ENCODE data around the gene CACNG4. TPM values are rescaled to one million over a fixed set of nuclear protein-coding genes. Genes with fewer than 3 reads are reported as not detected.

CACNG4 gene
- total RNA-seq, 1 donor from 2014 or later, result 0.05 TPM

DNA sequence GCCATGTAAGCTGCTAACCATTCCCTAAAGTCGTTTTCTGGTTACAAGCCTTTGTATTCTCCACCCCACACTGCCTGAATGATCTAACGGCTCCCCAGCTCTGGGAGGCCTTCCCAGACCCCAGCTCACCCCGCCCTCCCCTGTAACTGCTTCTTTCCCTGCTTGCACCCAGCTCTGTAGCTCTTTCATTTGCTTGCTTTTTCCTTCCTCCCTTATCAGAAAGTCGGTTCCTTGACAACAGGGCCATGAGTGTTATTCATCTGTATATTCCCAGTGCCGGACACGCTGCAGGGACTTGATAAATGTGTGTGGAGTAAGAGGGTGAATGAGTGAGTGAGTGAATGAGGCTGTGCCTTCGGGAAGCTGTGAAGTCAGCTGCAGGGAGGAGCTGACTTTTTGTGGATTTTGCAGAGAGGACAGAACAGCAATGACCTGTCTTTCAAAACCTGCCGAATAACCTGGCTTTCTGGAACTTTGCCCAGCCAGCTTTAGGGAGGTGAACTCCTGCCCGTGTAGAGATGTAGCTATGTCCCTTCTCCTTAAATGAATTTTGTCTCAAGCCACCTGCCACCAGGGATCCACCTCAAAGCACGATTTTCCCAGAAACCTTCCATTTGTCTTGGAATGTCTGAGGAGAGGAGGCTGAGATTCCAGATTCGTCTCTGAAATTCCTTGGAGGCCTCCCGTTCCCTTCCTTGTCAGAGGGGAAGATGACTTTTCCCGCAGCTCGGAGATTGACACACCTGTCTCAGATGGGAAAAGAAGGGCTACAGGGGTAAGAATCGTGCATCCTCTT, 20.0 kb upstream of the CACNG4 start:
- DNase-seq (ENCODE audit: low read depth), result no peak

DNA sequence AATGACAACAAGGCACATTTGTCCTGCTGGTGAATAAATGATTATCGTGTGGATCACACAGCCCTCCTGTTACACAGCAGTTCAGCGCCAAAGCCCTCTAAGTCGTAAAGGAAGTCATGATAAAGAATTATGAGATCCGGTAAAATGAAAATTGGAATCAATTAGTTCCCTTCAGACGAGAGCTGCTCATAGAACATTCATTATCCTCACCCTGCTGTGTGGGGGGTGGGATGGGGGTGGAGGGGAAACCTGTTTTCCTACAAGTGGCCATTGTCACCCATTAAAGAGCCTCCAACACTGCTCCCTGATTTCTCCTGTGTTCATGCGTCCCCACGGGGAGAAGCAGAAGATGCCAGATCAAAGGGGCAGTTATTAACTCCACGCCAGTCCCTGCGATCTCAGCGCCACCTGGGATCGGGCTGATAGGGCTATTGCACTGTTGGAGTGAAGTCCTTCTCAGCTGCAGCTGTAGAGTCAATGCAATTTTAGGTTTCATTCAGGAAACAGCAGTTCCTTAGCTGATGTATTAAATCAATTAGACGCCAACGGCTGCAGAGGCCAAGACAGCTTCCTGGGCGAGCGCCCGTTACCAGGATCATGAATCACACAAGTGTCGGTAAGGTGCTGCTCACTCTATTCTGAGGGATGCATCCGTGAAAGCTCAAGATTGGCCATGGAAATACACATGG, 19.2 kb upstream of the CACNG4 start:
- DNase-seq (ENCODE audit: low read depth), result peak; percentile 63

DNA sequence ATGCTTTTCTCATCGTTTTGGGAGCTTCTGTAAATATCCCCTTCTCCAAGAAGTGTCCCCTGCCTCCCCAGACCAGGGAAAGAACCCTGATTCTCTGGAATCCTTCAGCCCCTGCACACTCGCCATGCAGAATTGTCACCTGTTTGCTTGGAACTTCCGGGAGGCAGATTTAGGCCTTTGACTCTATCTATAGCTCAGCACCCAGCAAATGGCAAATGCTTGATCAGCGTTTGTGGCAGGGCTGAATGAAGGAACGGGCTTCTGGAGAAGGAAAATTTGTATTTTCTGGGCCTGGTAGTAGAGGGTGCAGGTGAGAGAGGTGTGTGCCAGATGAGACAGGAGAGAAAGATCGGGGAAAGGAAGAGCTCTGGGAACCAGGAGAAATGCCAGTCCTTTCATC, 18.3 kb upstream of the CACNG4 start:
- peak; percentile 62 for DNase-seq (ENCODE audit: low read depth)

GRCh38 chr17:66947311-66947710, 17.2 kb upstream of the CACNG4 start:
- DNase-seq (ENCODE audit: low read depth), result peak; percentile 79

DNA sequence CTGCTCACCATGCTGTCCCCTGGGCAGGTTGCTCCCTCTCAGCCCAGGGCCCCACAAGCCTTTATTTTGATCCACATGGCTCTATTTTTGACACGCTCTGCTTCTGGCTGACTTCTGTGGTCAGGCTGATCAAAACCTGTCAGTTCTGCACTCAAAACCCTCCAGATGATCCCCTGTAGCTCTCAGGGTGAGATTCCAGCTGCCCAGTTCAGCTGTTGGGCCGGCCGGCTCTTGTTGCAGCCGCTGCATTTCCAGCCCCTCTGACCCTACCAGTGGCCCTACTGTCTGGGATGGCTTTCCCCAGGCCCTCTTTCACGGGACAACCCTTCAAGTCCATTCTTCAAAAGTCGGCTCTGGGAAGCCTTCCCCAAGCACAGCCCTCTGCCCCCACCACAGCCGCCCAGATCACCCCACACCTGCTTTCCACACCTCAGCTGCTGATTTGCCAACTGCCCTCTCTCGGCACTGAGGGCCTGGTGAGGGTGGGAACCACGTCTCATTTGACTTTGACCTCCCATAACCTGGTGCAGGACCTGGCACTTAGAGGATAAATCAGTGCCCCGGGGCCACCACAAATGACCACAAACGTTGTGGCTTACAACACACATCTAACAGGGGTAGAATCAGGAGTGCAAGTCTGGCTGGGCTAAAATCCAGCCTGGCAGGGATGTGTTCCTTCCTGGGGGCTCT, 16.3 kb upstream of the CACNG4 start:
- peak; percentile 69 for DNase-seq (ENCODE audit: low read depth)

DNA sequence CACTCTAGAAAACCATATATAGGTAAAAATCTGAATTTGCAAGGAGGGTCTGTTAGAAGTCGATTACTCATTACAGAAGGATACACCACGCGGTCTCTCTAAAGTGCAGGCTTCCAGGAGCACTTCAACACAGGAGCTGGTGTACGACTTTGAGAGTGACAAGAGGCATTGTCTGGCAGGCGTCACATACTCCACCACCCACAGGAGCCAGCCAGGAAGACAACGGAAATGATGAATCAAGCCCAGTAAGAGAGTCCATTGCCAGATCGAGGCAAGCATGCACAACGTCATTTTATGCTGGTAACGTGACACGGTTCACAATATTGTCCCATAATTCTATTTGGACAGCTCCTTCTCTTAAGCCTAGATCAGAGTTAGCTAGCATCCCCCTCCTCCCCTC, 15.0 kb upstream of the CACNG4 start:
- peak; percentile 58 for DNase-seq (ENCODE audit: low read depth)

GRCh38 chr17:66950325-66950724, 14.2 kb upstream of the CACNG4 start:
- no peak for DNase-seq (ENCODE audit: low read depth)

DNA sequence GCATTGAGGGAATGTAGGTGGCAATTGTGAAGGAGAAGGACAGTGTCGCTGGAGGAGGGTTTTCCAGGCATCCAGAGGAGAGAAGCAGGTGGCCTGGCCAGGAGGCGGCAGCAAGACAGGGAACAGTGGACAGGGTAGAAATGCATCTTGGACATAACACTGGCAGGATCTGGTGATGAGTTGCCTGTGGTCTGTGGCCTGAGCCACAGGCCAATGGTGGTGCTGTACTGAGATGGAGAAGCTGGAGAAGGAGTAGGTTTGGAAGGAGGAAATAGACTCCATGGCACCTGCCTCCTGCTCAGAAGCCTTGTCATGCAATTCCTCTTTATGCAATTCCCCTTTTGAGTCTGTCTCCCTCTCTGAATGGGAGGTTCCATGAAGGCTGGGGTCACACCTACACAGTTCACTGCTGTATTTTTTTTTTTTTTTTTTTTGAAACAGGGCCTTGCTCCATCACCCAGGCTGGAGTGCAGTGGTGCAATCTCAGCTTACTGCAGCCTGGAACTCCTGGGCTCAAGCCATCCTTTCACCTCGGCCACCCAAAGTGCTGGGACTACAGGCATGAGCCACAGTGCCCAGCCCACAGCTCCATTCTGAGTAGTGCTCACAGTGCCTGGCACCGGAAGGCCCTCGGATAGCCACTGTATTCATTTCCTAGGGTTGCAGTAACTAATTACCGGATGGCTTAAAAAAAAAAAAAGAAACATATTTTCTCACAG, 13.5 kb upstream of the CACNG4 start:
- peak; percentile 87 for DNase-seq (ENCODE audit: low read depth)

- DNase-seq (ENCODE audit: low read depth), result no peak
These were observed 12.9 kb upstream of the CACNG4 start for GRCh38 chr17:66951605-66951953.

- peak; percentile 92 for DNase-seq (ENCODE audit: low read depth)
These were observed 12.4 kb upstream of the CACNG4 start for GRCh38 chr17:66952031-66952524.

- no peak for DNase-seq (ENCODE audit: low read depth)
These were observed 11.6 kb upstream of the CACNG4 start for GRCh38 chr17:66952681-66953629.

GRCh38 chr17:66953630-66954020, 10.9 kb upstream of the CACNG4 start:
- no peak for DNase-seq (ENCODE audit: low read depth)

- DNase-seq (ENCODE audit: low read depth), result no peak
These were observed 9.9 kb upstream of the CACNG4 start for GRCh38 chr17:66954632-66955031.

DNA sequence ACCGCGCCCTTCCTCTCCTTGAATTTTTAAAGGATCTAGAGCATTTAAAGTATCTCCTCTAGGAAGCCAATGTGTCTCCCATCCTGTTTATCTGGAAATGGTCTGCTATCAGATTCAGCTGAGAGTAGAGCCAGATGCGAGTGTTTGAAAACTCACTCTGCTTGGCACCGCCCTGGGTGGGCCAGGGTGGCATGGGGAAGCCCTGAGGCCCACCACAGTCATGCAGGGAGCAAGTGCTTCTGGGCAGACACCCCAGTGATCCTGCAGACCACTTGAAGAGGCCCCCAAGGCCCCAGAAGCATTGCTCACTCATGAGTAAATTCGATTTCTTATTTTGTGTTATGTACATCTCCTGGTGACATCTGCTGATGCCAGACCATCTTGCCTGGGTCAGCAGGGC, 8.7 kb upstream of the CACNG4 start:
- no peak for DNase-seq (ENCODE audit: low read depth)

GRCh38 chr17:66956941-66957340, 7.6 kb upstream of the CACNG4 start:
- no peak for DNase-seq (ENCODE audit: low read depth)

GRCh38 chr17:66957343-66957742, 7.2 kb upstream of the CACNG4 start:
- no peak for DNase-seq (ENCODE audit: low read depth)

DNA sequence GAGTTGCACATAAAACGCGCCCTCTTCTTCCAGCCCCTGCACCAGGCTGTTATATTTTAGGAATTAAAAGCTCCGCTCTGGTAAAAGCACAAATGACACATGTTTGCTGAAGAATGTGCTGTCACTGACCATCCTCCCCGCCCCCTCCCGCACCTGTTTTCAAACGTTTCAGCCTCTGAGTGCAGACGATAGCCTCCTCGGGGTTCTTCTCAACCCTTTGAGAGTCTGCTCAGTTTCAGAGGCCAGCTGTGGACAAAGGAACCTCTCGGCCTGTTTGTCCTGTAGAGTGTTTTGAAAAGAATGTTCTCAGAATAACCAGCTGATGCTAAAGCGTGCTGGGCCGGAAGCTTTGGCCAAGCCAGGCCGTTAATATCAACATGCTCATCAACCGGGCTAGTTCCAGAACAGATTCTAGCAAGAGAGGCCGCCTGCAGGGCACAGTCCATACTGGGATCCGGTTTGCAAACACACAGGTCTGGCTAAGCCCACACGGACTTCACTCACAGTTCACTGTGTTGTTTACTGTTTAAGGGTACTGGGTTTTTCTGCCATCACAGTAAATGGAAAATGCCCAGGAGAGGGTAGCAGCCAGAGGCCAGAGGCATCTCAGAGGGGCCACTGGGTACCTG, 6.4 kb upstream of the CACNG4 start:
- DNase-seq (ENCODE audit: low read depth), result peak; percentile 86

GRCh38 chr17:66959641-66960375, 4.7 kb upstream of the CACNG4 start:
- no peak for DNase-seq (ENCODE audit: low read depth)

DNA sequence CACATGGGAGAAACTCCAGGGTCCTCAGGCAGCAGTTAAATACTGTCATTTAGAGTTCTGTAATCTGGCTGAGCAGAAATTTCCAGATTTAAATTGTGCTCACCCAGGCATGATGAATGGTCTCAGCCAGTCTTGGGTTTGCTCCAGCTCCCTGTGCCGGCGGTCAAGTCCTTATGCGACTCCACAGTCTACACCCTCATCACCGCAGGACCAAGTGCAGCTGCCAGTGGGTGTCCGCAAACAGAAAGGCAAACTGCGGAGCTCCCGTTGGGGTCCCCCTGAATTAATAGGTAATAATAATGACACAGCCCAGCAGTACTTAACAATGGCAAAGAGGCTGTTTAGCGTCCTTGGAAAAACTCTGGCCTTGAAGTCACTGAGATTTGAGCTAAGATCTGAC, 3.9 kb upstream of the CACNG4 start:
- no peak for DNase-seq (ENCODE audit: low read depth)

Data from myocyte (in vitro differentiated cells).